Tibial nerve (tissue), 4 donors: Measurements from ENCODE around the gene SSH3. TPM values are rescaled to one million over a fixed set of nuclear protein-coding genes. Genes with fewer than 3 reads are reported as not detected.

Source experiments
- DNase-seq, 2 donors: peaks; one replicate each; pipeline ENCODE4 v3.0.0-alpha.2; 2019; ENCODE audit warnings: low spot score in 2 of 2
- H3K27ac ChIP-seq, 4 donors: fragments of 200-600 bp; sonication (generic) in 3 of 4; one replicate each; pipeline ENCODE4 v1.5.1; 2017 to 2019; ENCODE audit warnings: mild to moderate bottlenecking in 1 of 4
- H3K27me3 ChIP-seq, 2 donors: fragments of 200-600 bp; sonication (generic) in 1 of 2; one replicate each; pipeline versions ENCODE4 v1.5.1 to v1.6.0; 2017 to 2019
- H3K36me3 ChIP-seq, 3 donors: fragments of 200-600 bp; sonication (generic); one replicate each; pipeline ENCODE4 v1.5.1; 2018 to 2019
- H3K4me1 ChIP-seq, 4 donors: fragments of 200-600 bp; sonication (generic) in 3 of 4; one replicate each; pipeline ENCODE4 v1.5.1; 2017 to 2019
- H3K4me3 ChIP-seq, 4 donors: fragments of 200-600 bp; sonication (generic) in 3 of 4; one replicate each; pipeline ENCODE4 v1.5.1; 2017 to 2019; ENCODE audit warnings: mild to moderate bottlenecking in 1 of 4, moderate library complexity in 1 of 4
- H3K9me3 ChIP-seq, 4 donors: fragments of 200-600 bp; sonication (generic) in 3 of 4; one replicate each; pipeline ENCODE4 v1.5.1; 2017 to 2019
- CTCF ChIP-seq, 5 experiments: fragments of 200-600 bp in 3 of 5; fragments of 450-650 bp in 2 of 5; sonication (generic) in 3 of 5; IDR thresholded peaks; one replicate each; pipeline ENCODE4 v1.5.1; 2016 to 2019; ENCODE audit warnings: antibody characterized with exemption in 5 of 5, mild to moderate bottlenecking in 3 of 5, moderate library complexity in 2 of 5
- EP300 ChIP-seq, 2 donors: sonication (generic); formaldehyde crosslinking; IDR thresholded peaks; one replicate each; pipeline ENCODE4 v1.6.1; 2017; ENCODE audit warnings: antibody characterized with exemption in 2 of 2, mild to moderate bottlenecking in 1 of 2
- POLR2A ChIP-seq, 2 donors: fragments of 450-650 bp; IDR thresholded peaks; one replicate each; pipeline ENCODE4 v1.6.1; 2017; ENCODE audit warnings: antibody characterized with exemption in 2 of 2, mild to moderate bottlenecking in 2 of 2, moderate library complexity in 2 of 2
- WGBS, 2 donors: methylation state at CpG; one replicate each; pipeline ENCODE4 v1.1.5; 2018; 5-methylcytosine and 5-hydroxymethylcytosine counted together
- total RNA-seq, 4 donors: library from RNA; depleted of rRNA; stranded (reverse); fragments of >200 nt; gene quantifications; one replicate each; pipeline ENCODE4 v1.1.0, GENCODE V29; 2016

Gene SSH3
- total RNA-seq, 4 donors from 2014 or later = 28.5 to 51.6 (median 43.1) TPM

- Histone ChIP-seq H3K36me3 (peaks cover 0 to 67% (median 28%) of the 10 kb centered on the region in 3 donors), H3K27ac (peak overlapping the region; percentile 84 to 96 (median 93)), H3K9me3 (no peaks in the 10 kb centered on the region), H3K4me3 (peak overlapping the region; percentile 59 to 90 (median 81)), H3K27me3 (no peaks in the 10 kb centered on the region), H3K4me1 (peaks cover 0 to 69% (median 34%) of the 10 kb centered on the region in 4 donors)
- TF ChIP-seq POLR2A (IDR thresholded peaks at IDR 0.05) (peak; percentile 37 to 64), EP300 (IDR thresholded peaks at IDR 0.05) (peak; percentile 32 to 90), CTCF (IDR thresholded peaks at IDR 0.05) (peak; percentile 48 to 76 (median 55))
- DNase-seq = peak; percentile 79 to 82
- 1 to 3% methylated on average over 5 to 24 of the region's 87 CpGs for WGBS, 2 donors
Observed at GRCh38 chr11:67288452-67289225, 14.7 kb upstream of the SSH3 start.

GRCh38 chr11:67289226-67289650 lies 14.1 kb upstream of the SSH3 start, which contains the start of gene ANKRD13D:
Gene ANKRD13D (plus strand): TSS chr11:67289303. CDS start chr11:67289461, 158 bp downstream.
- Histone ChIP-seq H3K27me3 (no peaks in the 10 kb centered on the region), H3K9me3 (no peaks in the 10 kb centered on the region), H3K4me1 (peaks cover 0 to 73% (median 33%) of the 10 kb centered on the region in 4 donors), H3K36me3 (peaks cover 0 to 65% (median 23%) of the 10 kb centered on the region in 3 donors), H3K4me3 (peak within 1 kb of the TSS; percentile 59 to 90 (median 82)), H3K27ac (peak within 1 kb of the TSS; percentile 84 to 96 (median 93))
- WGBS, 2 donors = 0% methylated on average over 6 of the region's 56 CpGs; no CpG with 5 or more reads in 1 of the 2 donors
- TF ChIP-seq CTCF (IDR thresholded peaks at IDR 0.05) (no peak), EP300 (IDR thresholded peaks at IDR 0.05) (no peak), POLR2A (IDR thresholded peaks at IDR 0.05) (no peak)
- DNase-seq = no peak

GRCh38 chr11:67289651-67290479 lies 13.5 kb upstream of the SSH3 start:
- TF ChIP-seq CTCF (IDR thresholded peaks at IDR 0.05) = no peak
- no peak for TF ChIP-seq POLR2A (IDR thresholded peaks at IDR 0.05)
- TF ChIP-seq EP300 (IDR thresholded peaks at IDR 0.05) = no peak
- 21 to 24% methylated on average over 29 to 32 of the region's 36 CpGs for whole genome bisulfite sequencing, 2 donors
- Histone ChIP-seq H3K4me3 (peak overlapping the region; percentile 59 to 88 (median 75)), H3K9me3 (peaks cover 0 to under 1% (median 0%) of the 10 kb centered on the region in 4 donors), H3K27me3 (no peaks in the 10 kb centered on the region), H3K4me1 (peaks cover 0 to 73% (median 33%) of the 10 kb centered on the region in 4 donors), H3K36me3 (peaks cover 0 to 64% (median 17%) of the 10 kb centered on the region in 3 donors), H3K27ac (peak overlapping the region; percentile 84 to 93 (median 88))
- no peak for DNase-seq

GRCh38 chr11:67290801-67291200 lies 12.5 kb upstream of the SSH3 start:
- H3K9me3 ChIP-seq = peaks cover 0 to 10% (median 2%) of the 10 kb centered on the region in 4 donors
- H3K27me3 ChIP-seq = no peaks in the 10 kb centered on the region
- H3K36me3 ChIP-seq = peaks cover 0 to 64% (median 11%) of the 10 kb centered on the region in 3 donors
- 64 to 72% methylated on average over 7 of the region's 7 CpGs for WGBS, 2 donors
- peak overlapping the region in 1 of 4 donors; percentile 75 for H3K4me3 ChIP-seq
- no peak for DNase-seq
- TF ChIP-seq CTCF (IDR thresholded peaks at IDR 0.05) (no peak), EP300 (IDR thresholded peaks at IDR 0.05) (no peak), POLR2A (IDR thresholded peaks at IDR 0.05) (no peak)
- peak overlapping the region in 3 of 4 donors; percentile 85 to 93 (median 90) for H3K27ac ChIP-seq
- peaks cover 0 to 68% (median 33%) of the 10 kb centered on the region in 4 donors for H3K4me1 ChIP-seq
